Right lobe of liver (tissue), 6 donors: Measurements from ENCODE around the gene ITSN1. TPM values are rescaled to one million over a fixed set of nuclear protein-coding genes. Genes with fewer than 3 reads are reported as not detected.
A peak's percentile ranks its signal among the peaks of the same experiment; 100 is the strongest.

Experiments
- ATAC-seq, 4 donors: fragments of 200-7000 bp; cut with Tn5 transposase; one replicate each; pipeline ENCODE4 v1.9.1; 2020; ENCODE audit warnings: mild to moderate bottlenecking in 4 of 4, moderate library complexity in 4 of 4
- DNase-seq, 3 donors: peaks; one replicate each; pipeline ENCODE4 v3.0.0-alpha.2; 2020
- H3K27ac ChIP-seq, 3 donors: fragments of 200-600 bp; one replicate each; pipeline ENCODE4 v1.8.0; 2022
- H3K27me3 ChIP-seq, 2 donors: fragments of 200-600 bp; one replicate each; pipeline ENCODE4 v1.8.0; 2022
- H3K36me3 ChIP-seq, 4 donors: fragments of 200-600 bp; sonication (generic) in 1 of 4; one replicate each; pipeline versions ENCODE4 v1.5.1 to v1.8.0; 2017 to 2022; ENCODE audit warnings: control low read depth in 1 of 4
- H3K4me1 ChIP-seq, 4 donors: fragments of 200-600 bp; sonication (generic) in 1 of 4; one replicate each; pipeline versions ENCODE4 v1.5.1 to v1.8.0; 2017 to 2022; ENCODE audit warnings: control low read depth in 1 of 4
- H3K4me3 ChIP-seq, 3 donors: fragments of 200-600 bp; one replicate each; pipeline ENCODE4 v1.8.0; 2022
- H3K9me3 ChIP-seq, 4 donors: fragments of 200-600 bp; sonication (generic) in 1 of 4; one replicate each; pipeline versions ENCODE4 v1.5.1 to v1.8.0; 2017 to 2022; ENCODE audit warnings: control low read depth in 1 of 4
- CTCF ChIP-seq, 4 donors: fragments of 200-600 bp in 3 of 4; fragments of 450-650 bp in 1 of 4; IDR thresholded peaks; one replicate each; pipeline versions ENCODE4 v1.5.1 to v1.8.0; 2016 to 2022; ENCODE audit warnings: antibody characterized with exemption in 4 of 4, mild to moderate bottlenecking in 2 of 4
- POLR2A ChIP-seq: fragments of 450-650 bp; IDR thresholded peaks from one replicate; pipeline ENCODE4 v1.6.1; 2017; ENCODE audit warnings: antibody characterized with exemption, mild to moderate bottlenecking
- WGBS: methylation state at CpG from one replicate; pipeline ENCODE4 v1.1.6; 2018; ENCODE audit warnings: low coverage, low lambda C conversion rate; ENCODE audit not compliant: insufficient coverage; ENCODE audit errors: missing lambda C conversion rate; 5-methylcytosine and 5-hydroxymethylcytosine counted together
- intact Hi-C, 2 donors: fragments of 100-400 bp; cut with DNase I; formaldehyde crosslinking; loops; one replicate each; pipeline versions ENCODE4 v1.11.2 to v1.14.1; 2022
- total RNA-seq, 6 experiments: library from RNA; depleted of rRNA in 2 of 6; stranded (reverse); fragments of >200 nt in 2 of 6; fragmentation: NEBNext Ultra II Directional in 3 of 6; extraction: Animal tissue kit (Norgen Biotek cat#: 25700) in 3 of 6; gene quantifications; one replicate each; pipeline versions ENCODE4 v1.1.0 to v1.2.4, GENCODE V29; 2016 to 2023
- donor health status: DM: no; HTN: yes; CAD: no.
- donor health status: DM: no; HTN: no; CAD: no.
- donor health status: DM: no; HTN: no; CAD: no.
- donor health status: DM: no; HTN: yes; CAD: no.
- donor health status: DM: no; HTN: yes; CAD: no.

ITSN1 gene
- total RNA-seq, 6 experiments from 2014 or later = 27.8 to 63.1 (median 33.8) TPM

GRCh38 chr21:33774551-33774950 is 132.2 kb downstream of the ITSN1 start:
- intact Hi-C loops = no loop called here
- 64% methylated on average over 4 of the region's 4 CpGs for WGBS
- peaks cover 0 to 63% (median 22%) of the 10 kb centered on the region in 4 donors for H3K36me3 ChIP-seq
- no peaks in the 10 kb centered on the region for H3K27me3 ChIP-seq
- H3K27ac ChIP-seq = no peak overlapping the region
- no peaks in the 10 kb centered on the region for H3K9me3 ChIP-seq
- H3K4me3 ChIP-seq = no peak overlapping the region
- no peaks in the 10 kb centered on the region for H3K4me1 ChIP-seq
- TF ChIP-seq CTCF (IDR thresholded peaks at IDR 0.05) (no peak), POLR2A (no peak)
- no peak for ATAC-seq
- DNase-seq = no peak

GRCh38 chr21:33775100-33775828 is 133.0 kb downstream of the ITSN1 start:
- TF ChIP-seq POLR2A = no peak
- no peak overlapping the region for H3K27ac ChIP-seq
- ATAC-seq (peak in 3 of 4 donors; percentile 35 to 46 (median 38)), DNase-seq (no peak)
- intact Hi-C loops = no loop called here
- H3K4me1 ChIP-seq = peaks cover 0 to 2% (median 0%) of the 10 kb centered on the region in 4 donors
- H3K27me3 ChIP-seq = no peaks in the 10 kb centered on the region
- H3K9me3 ChIP-seq = no peaks in the 10 kb centered on the region
- H3K4me3 ChIP-seq = no peak overlapping the region
- peaks cover 0 to 56% (median 21%) of the 10 kb centered on the region in 4 donors for H3K36me3 ChIP-seq
- 78% methylated on average over 2 of the region's 2 CpGs for WGBS

GRCh38 chr21:33780631-33781030 is 138.3 kb downstream of the ITSN1 start:
- Histone ChIP-seq H3K36me3 (peaks cover 0 to 6% (median 1%) of the 10 kb centered on the region in 4 donors), H3K4me3 (no peak overlapping the region), H3K9me3 (no peaks in the 10 kb centered on the region), H3K27ac (no peak overlapping the region), H3K27me3 (no peaks in the 10 kb centered on the region), H3K4me1 (peaks cover 0 to 18% (median 9%) of the 10 kb centered on the region in 4 donors)
- 59% methylated on average over 2 of the region's 2 CpGs for WGBS
- DNase-seq = no peak
- no peak for TF ChIP-seq POLR2A
- TF ChIP-seq CTCF (IDR thresholded peaks at IDR 0.05) = no peak
- no peak for ATAC-seq
- intact Hi-C loops = no loop called here

GRCh38 chr21:33781121-33781520 is 138.8 kb downstream of the ITSN1 start:
- no peak overlapping the region for H3K27ac ChIP-seq
- intact Hi-C loops = no loop called here
- peaks cover 0 to 18% (median 9%) of the 10 kb centered on the region in 4 donors for H3K4me1 ChIP-seq

More at GRCh38 chr21:33781121-33781520, 138.8 kb downstream of the ITSN1 start:
- Histone ChIP-seq H3K27me3 (no peaks in the 10 kb centered on the region), H3K36me3 (peaks cover 0 to 2% (median under 1%) of the 10 kb centered on the region in 4 donors), H3K9me3 (no peaks in the 10 kb centered on the region), H3K4me3 (no peak overlapping the region)
- ATAC-seq = no peak
- TF ChIP-seq CTCF (IDR thresholded peaks at IDR 0.05) (no peak), POLR2A (no peak)
- 66% methylated on average over 2 of the region's 2 CpGs for WGBS
- DNase-seq = no peak
